IMR-90 (cell line): ENCODE results near the gene ODAD3. TPM values are rescaled to one million over a fixed set of nuclear protein-coding genes. Genes with fewer than 3 reads are reported as not detected.
A peak's percentile ranks its signal among the peaks of the same experiment; 100 is the strongest.

Experiments used
- ATAC-seq: fragments of 200-7000 bp; cut with Tn5 transposase; 2 replicates; pipeline ENCODE4 v1.9.1; 2020; ENCODE audit warnings: low read depth, mild to moderate bottlenecking, moderate library complexity
- BruUV-seq: library from RNA; stranded (reverse); fragments of 400-500 nt; replicated peaks from 2 replicates; lab custom pipeline; 2021; lab: Mats Ljungman, UMichigan
- CTCF ChIA-PET: fragments of 300-600 bp; formaldehyde crosslinking; extraction: SDS; loops from one replicate; lab custom pipeline; 2021; ENCODE audit warnings: antibody characterized with exemption; lab: Yijun Ruan, JAX
- POLR2A ChIA-PET: fragments of 300-600 bp; sonication (Branson Sonifier 250); formaldehyde crosslinking; loops from one replicate; lab custom pipeline; 2022; ENCODE audit warnings: antibody characterized with exemption; ENCODE audit not compliant: unreplicated experiment; lab: Charles Lee
- DNase-seq: peaks from one replicate; pipeline ENCODE4 v3.0.0; 2013
- H2AFZ ChIP-seq: replicated peaks from 2 replicates; pipeline ENCODE3; 2013; ENCODE audit warnings: low read length, mild to moderate bottlenecking; ENCODE audit not compliant: poor library complexity
- H2AK5ac ChIP-seq: 2 replicates; pipeline ENCODE4 v1.6.1; 2013; ENCODE audit warnings: low read depth, low read length, inconsistent platforms
- H2AK9ac ChIP-seq: replicated peaks from 2 replicates; pipeline ENCODE3; 2013; ENCODE audit warnings: mild to moderate bottlenecking, low read depth, low read length, moderate library complexity; ENCODE audit not compliant: poor library complexity
- H2BK120ac ChIP-seq: 2 replicates; pipeline ENCODE4 v1.6.1; 2013; ENCODE audit warnings: low read depth, low read length, inconsistent platforms
- H2BK15ac ChIP-seq: 3 replicates; pipeline ENCODE4 v1.6.1; 2013; ENCODE audit warnings: low read depth, low read length, inconsistent platforms
- H2BK20ac ChIP-seq: 2 replicates; pipeline ENCODE4 v1.6.1; 2013; ENCODE audit warnings: low read depth, mild to moderate bottlenecking, inconsistent platforms, low read length, moderate library complexity
- H2BK5ac ChIP-seq: 2 replicates; pipeline ENCODE4 v1.6.1; 2013; ENCODE audit warnings: mild to moderate bottlenecking, low read depth, low read length, inconsistent platforms; ENCODE audit not compliant: poor library complexity, severe bottlenecking
- H3K14ac ChIP-seq: replicated peaks from 2 replicates; pipeline ENCODE4 v1.6.1; 2013; ENCODE audit warnings: low read depth, low read length, inconsistent platforms
- H3K18ac ChIP-seq: 2 replicates; pipeline ENCODE4 v1.6.1; 2013; ENCODE audit warnings: low read depth, low read length, control low read depth
- H3K23ac ChIP-seq: 2 replicates; pipeline ENCODE4 v1.6.1; 2013; ENCODE audit warnings: low read depth, low read length, inconsistent platforms
- H3K27ac ChIP-seq: 2 replicates; pipeline ENCODE4 v1.5.1; 2013; ENCODE audit warnings: mild to moderate bottlenecking, control low read depth, low read length; ENCODE audit not compliant: insufficient read depth
- H3K27me3 ChIP-seq: 2 replicates; pipeline ENCODE4 v1.6.1; 2013; ENCODE audit warnings: low read length; ENCODE audit not compliant: control insufficient read depth, insufficient read depth
- H3K36me3 ChIP-seq: 2 replicates; pipeline ENCODE4 v1.6.1; 2013; ENCODE audit warnings: low read length, mixed read lengths; ENCODE audit not compliant: control insufficient read depth, insufficient read depth
- H3K4ac ChIP-seq: 2 replicates; pipeline ENCODE4 v1.6.1; 2013; ENCODE audit warnings: low read depth, low read length, inconsistent platforms
- H3K4me1 ChIP-seq: 2 replicates; pipeline ENCODE4 v1.6.1; 2013; ENCODE audit warnings: low read length, mixed read lengths; ENCODE audit not compliant: control insufficient read depth, insufficient read depth
- H3K4me2 ChIP-seq: 2 replicates; pipeline ENCODE4 v1.6.1; 2013; ENCODE audit warnings: low read depth, mild to moderate bottlenecking, control low read depth, low read length, moderate library complexity
- H3K4me3 ChIP-seq: 2 replicates; pipeline ENCODE4 v1.5.1; 2013; ENCODE audit warnings: low read depth, mild to moderate bottlenecking, control low read depth, low read length, moderate library complexity; ENCODE audit not compliant: insufficient read depth
- H3K56ac ChIP-seq: 2 replicates; pipeline ENCODE4 v1.6.1; 2013; ENCODE audit warnings: low read length, inconsistent platforms; ENCODE audit not compliant: insufficient read depth; ENCODE audit errors: extremely low read depth
- H3K79me1 ChIP-seq, 2 experiments: 2 replicates each; pipeline ENCODE4 v1.6.1; 2013; ENCODE audit warnings: low read length in 2 of 2, inconsistent platforms in 1 of 2, low read depth in 1 of 2
- H3K9ac ChIP-seq: 2 replicates; pipeline ENCODE4 v1.6.1; 2013; ENCODE audit warnings: low read depth, low read length, control low read depth
- H3K9me1 ChIP-seq: 2 replicates; pipeline ENCODE4 v1.6.1; 2013; ENCODE audit warnings: low read length, inconsistent platforms; ENCODE audit not compliant: insufficient read depth
- H3K9me3 ChIP-seq: 2 replicates; pipeline ENCODE4 v1.6.1; 2013; ENCODE audit warnings: low read length; ENCODE audit not compliant: control insufficient read depth, insufficient read depth
- H4K20me1 ChIP-seq: 2 replicates; pipeline ENCODE4 v1.6.1; 2013; ENCODE audit warnings: low read length, inconsistent platforms; ENCODE audit not compliant: insufficient read depth
- H4K5ac ChIP-seq: 2 replicates; pipeline ENCODE4 v1.6.1; 2013; ENCODE audit warnings: mild to moderate bottlenecking, low read depth, low read length, control low read depth
- H4K8ac ChIP-seq, 2 experiments: 2 replicates each; pipeline ENCODE4 v1.6.1; 2013; ENCODE audit warnings: low read depth in 2 of 2, low read length in 2 of 2, control low read depth in 1 of 2, inconsistent platforms in 1 of 2
- H4K91ac ChIP-seq: 2 replicates; pipeline ENCODE4 v1.6.1; 2013; ENCODE audit warnings: low read depth, low read length, inconsistent platforms; ENCODE audit not compliant: insufficient read depth
- MAZ ChIP-seq: IDR thresholded peaks from 2 replicates; pipeline ENCODE4 v1.6.1; 2012; ENCODE audit warnings: low read depth, mild to moderate bottlenecking, low read length, improper control_type of control experiment, moderate library complexity, borderline replicate concordance
- RAD21 ChIP-seq: IDR thresholded peaks from 2 replicates; pipeline ENCODE4 v1.6.1; 2012; ENCODE audit warnings: low read length, improper control_type of control experiment
- SMC3 ChIP-seq: fragments of 150-350 bp; IDR thresholded peaks from 2 replicates; pipeline ENCODE4 v1.6.1; 2016; ENCODE audit warnings: low read depth, mild to moderate bottlenecking, antibody characterized with exemption, low read length, moderate library complexity
- WGBS, 2 experiments: methylation state at CpG; one replicate each; pipeline versions ENCODE4 v1.1.5 to v1.1.7; 2013; ENCODE audit warnings: missing lambda C conversion rate in 2 of 2; ENCODE audit not compliant: insufficient read length in 1 of 2; ENCODE audit errors: extremely low coverage in 2 of 2; 5-methylcytosine and 5-hydroxymethylcytosine counted together
- dilution Hi-C: fragments of 300-500 bp; cut with HindIII; formaldehyde crosslinking; loops from one replicate; pipeline ENCODE4 v1.14.3; 2018; ENCODE audit warnings: low sequenced_read_pairs; ENCODE audit not compliant: unreplicated experiment
- in situ Hi-C: fragments of 300-500 bp; cut with MboI; formaldehyde crosslinking; loops from 3 replicates; pipeline ENCODE4 v1.14.3; 2019; ENCODE audit warnings: low sequenced_read_pairs, inconsistent platforms, mixed read lengths
- intact Hi-C: fragments of 100-400 bp; cut with micrococcal nuclease; formaldehyde crosslinking; loops from 2 replicates; pipeline ENCODE4 v1.10.0; 2022
- polyA plus RNA-seq, 3 experiments: library from polyadenylated mRNA; depleted of rRNA; stranded (reverse); fragments of >200 nt; gene quantifications; 2 replicates each; pipeline ENCODE4 v1.2.3, GENCODE V29; 2012; ENCODE audit warnings: low replicate concordance in 1 of 3
- total RNA-seq: library from RNA; depleted of rRNA; stranded (reverse); fragments of >200 nt; gene quantifications from 2 replicates; pipeline ENCODE4 v1.2.3, GENCODE V29; 2012
- TF ChIP-seq, protein P1 (sequence below): conservative IDR thresholded peaks from 2 replicates; pipeline ENCODE4 v1.5.1; 2012; ENCODE audit warnings: mild to moderate bottlenecking, low read depth, low read length, improper control_type of control experiment

ODAD3 gene
- total and polyA plus RNA-seq, 2 of the 4 experiments (the other 2 are of a cell fraction): under 0.01 to 0.44 TPM

DNA sequence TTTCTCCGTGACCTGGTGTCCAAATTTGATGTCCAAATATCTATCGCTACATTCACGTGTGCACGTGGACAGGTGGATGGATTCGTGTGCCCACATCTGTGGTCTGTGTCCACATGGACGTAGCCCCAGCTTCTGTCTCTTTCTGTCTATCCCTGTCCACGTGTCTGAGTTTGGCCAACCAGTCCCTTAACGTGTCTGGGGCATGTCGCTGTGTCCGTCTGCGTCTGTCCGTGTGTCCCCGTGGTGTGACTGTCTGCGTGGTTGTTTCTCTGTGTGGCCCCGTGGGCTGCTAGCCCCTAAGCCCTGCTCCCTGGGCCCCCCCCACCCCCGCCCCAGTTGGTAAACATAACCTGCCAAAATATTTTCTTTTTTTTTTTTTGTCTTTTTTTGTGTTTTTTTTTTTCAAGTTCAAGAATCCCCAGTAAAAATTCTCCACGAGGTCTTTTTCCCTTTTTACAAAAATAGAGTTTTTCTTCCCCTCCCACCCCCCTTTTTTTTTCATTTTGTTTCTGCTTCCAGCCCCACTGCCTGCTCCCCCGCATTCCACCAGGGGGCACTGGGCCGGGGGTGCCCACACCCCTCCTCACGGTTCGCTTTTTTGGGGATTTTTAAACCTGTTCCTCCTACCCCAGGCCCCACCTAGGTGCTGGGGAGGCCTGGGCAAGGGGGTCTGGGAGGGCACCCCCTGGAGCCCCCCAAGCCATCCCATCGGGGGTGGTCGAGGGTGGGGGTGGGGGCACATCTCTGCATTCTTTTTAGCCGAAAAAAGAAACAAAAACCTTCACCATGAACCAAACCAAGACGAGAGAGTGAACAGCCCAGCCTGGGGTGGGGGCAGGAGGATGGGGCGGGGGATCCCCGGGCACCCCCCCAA, 18.8 kb upstream of the ODAD3 start:
- Histone ChIP-seq H3K14ac (no peak overlapping the region), H3K4me3 (no peak overlapping the region), H4K91ac (no peak overlapping the region), H2BK5ac (no peak overlapping the region), H3K4me1 (no peaks in the 10 kb centered on the region; the same call in 1 of the 2 replicates), H3K9me1 (no peaks in the 10 kb centered on the region), H4K8ac (peak overlapping the region in 1 of 2 experiments; percentile 63; a peak in 1 of 4 replicates), H3K4ac (no peak overlapping the region), H4K20me1 (no peaks in the 10 kb centered on the region), H2BK120ac (no peak overlapping the region), H2AK9ac (no peak overlapping the region), H2AK5ac (no peak overlapping the region), H2BK20ac (no peak overlapping the region), H3K18ac (no peak overlapping the region), H3K23ac (no peak overlapping the region), H2BK15ac (no peak overlapping the region), H2AFZ (peak overlapping the region; percentile 19), H3K36me3 (peaks cover 12% of the 10 kb centered on the region), H3K9me3 (no peaks in the 10 kb centered on the region), H3K4me2 (no peak overlapping the region), H4K5ac (no peak overlapping the region), H3K27ac (no peak overlapping the region), H3K9ac (no peak overlapping the region), H3K79me1 (no peaks in the 10 kb centered on the region), H3K56ac (no peak overlapping the region), H3K27me3 (no peaks in the 10 kb centered on the region; the same call in 1 of the 2 replicates)
- TF ChIP-seq SMC3 (0 out of 2 replicates have a peak, but pooled peaks have one; percentile 9), MAZ (no peak), RAD21 (0 out of 2 replicates have a peak, but pooled peaks have one; percentile 7)
- TF ChIP-seq, protein P1, sequence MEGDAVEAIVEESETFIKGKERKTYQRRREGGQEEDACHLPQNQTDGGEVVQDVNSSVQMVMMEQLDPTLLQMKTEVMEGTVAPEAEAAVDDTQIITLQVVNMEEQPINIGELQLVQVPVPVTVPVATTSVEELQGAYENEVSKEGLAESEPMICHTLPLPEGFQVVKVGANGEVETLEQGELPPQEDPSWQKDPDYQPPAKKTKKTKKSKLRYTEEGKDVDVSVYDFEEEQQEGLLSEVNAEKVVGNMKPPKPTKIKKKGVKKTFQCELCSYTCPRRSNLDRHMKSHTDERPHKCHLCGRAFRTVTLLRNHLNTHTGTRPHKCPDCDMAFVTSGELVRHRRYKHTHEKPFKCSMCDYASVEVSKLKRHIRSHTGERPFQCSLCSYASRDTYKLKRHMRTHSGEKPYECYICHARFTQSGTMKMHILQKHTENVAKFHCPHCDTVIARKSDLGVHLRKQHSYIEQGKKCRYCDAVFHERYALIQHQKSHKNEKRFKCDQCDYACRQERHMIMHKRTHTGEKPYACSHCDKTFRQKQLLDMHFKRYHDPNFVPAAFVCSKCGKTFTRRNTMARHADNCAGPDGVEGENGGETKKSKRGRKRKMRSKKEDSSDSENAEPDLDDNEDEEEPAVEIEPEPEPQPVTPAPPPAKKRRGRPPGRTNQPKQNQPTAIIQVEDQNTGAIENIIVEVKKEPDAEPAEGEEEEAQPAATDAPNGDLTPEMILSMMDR: peak; percentile 35
- ChIA-PET POLR2A (no interaction called here), CTCF (interaction anchor here (0.6 kb wide), 1 partner anchor 345 kb away, joined by 3 read pairs; no protein-coding TSS in a partner anchor)
- dilution Hi-C loops: no loop called here
- intact Hi-C loops: no loop called here
- DNase-seq (no peak), ATAC-seq (no peak)
- WGBS, 2 experiments: 92% methylated on average over 11 of the region's 27 CpGs; no CpG with 5 or more reads in 1 of the 2 experiments
- in situ Hi-C loops: no loop called here
- BruUV-seq: no TSS peak
